Breast epithelium (tissue), 4 donors: ENCODE measurements around the gene ANKRD44. TPM values are rescaled to one million over a fixed set of nuclear protein-coding genes. Genes with fewer than 3 reads are reported as not detected.
A peak's percentile ranks its signal among the peaks of the same experiment; 100 is the strongest.

Experiments
- DNase-seq, 2 donors: peaks; one replicate each; pipeline ENCODE4 v3.0.0-alpha.2; 2019; ENCODE audit warnings: low spot score in 2 of 2
- H3K27ac ChIP-seq, 2 donors: fragments of 200-600 bp; sonication (generic) in 1 of 2; one replicate each; pipeline ENCODE4 v1.5.1; 2016 to 2019; ENCODE audit warnings: mild to moderate bottlenecking in 1 of 2
- H3K27me3 ChIP-seq, 2 donors: fragments of 200-600 bp; sonication (generic) in 1 of 2; one replicate each; pipeline versions ENCODE4 v1.5.1 to v1.6.0; 2017 to 2019; ENCODE audit warnings: control low read depth in 1 of 2, mild to moderate bottlenecking in 1 of 2
- H3K36me3 ChIP-seq: fragments of 200-600 bp; one replicate; pipeline ENCODE4 v1.5.1; 2019
- H3K4me1 ChIP-seq, 2 donors: fragments of 200-600 bp; sonication (generic); one replicate each; pipeline ENCODE4 v1.5.1; 2016 to 2019; ENCODE audit warnings: control low read depth in 1 of 2
- H3K4me3 ChIP-seq, 3 donors: fragments of 200-600 bp; sonication (generic); 1 replicate in 2 of 3; 2 replicates in 1 of 3; pipeline ENCODE4 v1.5.1; 2016 to 2019; ENCODE audit warnings: mild to moderate bottlenecking in 3 of 3, moderate library complexity in 2 of 3
- H3K9me3 ChIP-seq, 2 donors: fragments of 200-600 bp; sonication (generic) in 1 of 2; one replicate each; pipeline ENCODE4 v1.5.1; 2016 to 2019; ENCODE audit warnings: control low read depth in 1 of 2
- CTCF ChIP-seq, 3 donors: fragments of 450-650 bp; IDR thresholded peaks; one replicate each; pipeline ENCODE4 v1.5.1; 2016 to 2017; ENCODE audit warnings: antibody characterized with exemption in 3 of 3, mild to moderate bottlenecking in 3 of 3, moderate library complexity in 3 of 3
- POLR2A ChIP-seq: fragments of 450-650 bp; IDR thresholded peaks from one replicate; pipeline ENCODE4 v1.6.1; 2016; ENCODE audit warnings: antibody characterized with exemption, mild to moderate bottlenecking, moderate library complexity
- POLR2AphosphoS5 ChIP-seq, 3 donors: sonication (generic); formaldehyde crosslinking; IDR thresholded peaks; one replicate each; pipeline ENCODE4 v1.6.1; 2017; ENCODE audit warnings: antibody characterized with exemption in 3 of 3
- intact Hi-C: fragments of 100-400 bp; cut with DNase I; formaldehyde crosslinking; loops from one replicate; pipeline ENCODE4 v1.15.1; 2023; ENCODE audit warnings: low total_unique reads
- total RNA-seq, 3 donors: library from RNA; depleted of rRNA; stranded (reverse); fragments of >200 nt; gene quantifications; one replicate each; pipeline ENCODE4 v1.1.0, GENCODE V29; 2016

The ANKRD44 gene
- total RNA-seq, 3 donors from 2014 or later = 18.0 to 41.3 (median 19.9) TPM

GRCh38 chr2:196968516-196968915 lies 342.1 kb downstream of the ANKRD44 start:
- TF ChIP-seq CTCF (IDR thresholded peaks at IDR 0.05) (no peak), POLR2A (no peak), POLR2AphosphoS5 (IDR thresholded peaks at IDR 0.05) (no peak)
- no peak overlapping the region for H3K27ac ChIP-seq
- H3K4me3 ChIP-seq = no peak overlapping the region
- intact Hi-C loops = no loop called here
- no peaks in the 10 kb centered on the region for H3K36me3 ChIP-seq
- no peaks in the 10 kb centered on the region for H3K9me3 ChIP-seq
- DNase-seq = no peak
- H3K27me3 ChIP-seq = no peaks in the 10 kb centered on the region
- H3K4me1 ChIP-seq = no peaks in the 10 kb centered on the region

- Histone ChIP-seq H3K4me3 (no peak overlapping the region), H3K36me3 (no peaks in the 10 kb centered on the region), H3K4me1 (no peaks in the 10 kb centered on the region), H3K9me3 (no peaks in the 10 kb centered on the region), H3K27me3 (no peaks in the 10 kb centered on the region), H3K27ac (no peak overlapping the region)
- TF ChIP-seq POLR2AphosphoS5 (IDR thresholded peaks at IDR 0.05) (no peak), POLR2A (no peak), CTCF (IDR thresholded peaks at IDR 0.05) (no peak)
- intact Hi-C loops = no loop called here
- DNase-seq = no peak
Measured at GRCh38 chr2:196967775-196968174, 342.8 kb downstream of the ANKRD44 start.

GRCh38 chr2:196967116-196967515 lies 343.5 kb downstream of the ANKRD44 start:
- Histone ChIP-seq H3K36me3 (no peaks in the 10 kb centered on the region), H3K27ac (no peak overlapping the region), H3K4me3 (peak overlapping the region; percentile 16 to 49 (median 26)), H3K9me3 (no peaks in the 10 kb centered on the region), H3K4me1 (no peaks in the 10 kb centered on the region), H3K27me3 (no peaks in the 10 kb centered on the region)
- TF ChIP-seq POLR2A (no peak), POLR2AphosphoS5 (IDR thresholded peaks at IDR 0.05) (no peak), CTCF (IDR thresholded peaks at IDR 0.05) (no peak)
- intact Hi-C loops = no loop called here
- DNase-seq = no peak

- no peaks in the 10 kb centered on the region for H3K36me3 ChIP-seq
- no peak overlapping the region for H3K27ac ChIP-seq
- DNase-seq = no peak
- no peaks in the 10 kb centered on the region for H3K9me3 ChIP-seq
- no peak overlapping the region for H3K4me3 ChIP-seq
- intact Hi-C loops = no loop called here
- no peaks in the 10 kb centered on the region for H3K4me1 ChIP-seq
- H3K27me3 ChIP-seq = no peaks in the 10 kb centered on the region
- no peak for TF ChIP-seq CTCF (IDR thresholded peaks at IDR 0.05)
- no peak for TF ChIP-seq POLR2A
- TF ChIP-seq POLR2AphosphoS5 (IDR thresholded peaks at IDR 0.05) = no peak
Measured at GRCh38 chr2:196966061-196966460, 344.5 kb downstream of the ANKRD44 start.

GRCh38 chr2:196965651-196966050 lies 344.9 kb downstream of the ANKRD44 start:
- Histone ChIP-seq H3K36me3 (no peaks in the 10 kb centered on the region), H3K27me3 (no peaks in the 10 kb centered on the region), H3K4me1 (no peaks in the 10 kb centered on the region), H3K4me3 (no peak overlapping the region), H3K9me3 (no peaks in the 10 kb centered on the region), H3K27ac (no peak overlapping the region)
- no peak for DNase-seq
- intact Hi-C loops = no loop called here
- no peak for TF ChIP-seq POLR2A
- no peak for TF ChIP-seq POLR2AphosphoS5 (IDR thresholded peaks at IDR 0.05)
- no peak for TF ChIP-seq CTCF (IDR thresholded peaks at IDR 0.05)
